K562 (cell line): ENCODE results near the gene BTG2. TPM values are rescaled to one million over a fixed set of nuclear protein-coding genes. Genes with fewer than 3 reads are reported as not detected.

Experiments used
- ATAC-seq: fragments of 200-7000 bp; cut with Tn5 transposase; 3 replicates; pipeline ENCODE4 v1.9.1; 2020; ENCODE audit warnings: moderate library complexity
- BruUV-seq: library from RNA; stranded (reverse); fragments of 400-500 nt; replicated peaks from 2 replicates; lab custom pipeline; 2021; lab: Mats Ljungman, UMichigan
- CTCF ChIA-PET: fragments of 300-600 bp; formaldehyde crosslinking; extraction: SDS; loops from one replicate; lab custom pipeline; 2021; ENCODE audit warnings: low intra/inter-chr PET ratio; lab: Yijun Ruan, JAX
- POLR2A ChIA-PET: fragments of 300-600, 350-650 bp; sonication (Branson Sonifier 250); formaldehyde crosslinking; extraction: SDS; loops from one replicate; lab custom pipeline; 2021; ENCODE audit warnings: antibody characterized with exemption, inconsistent platforms; lab: Yijun Ruan, JAX
- DNase-seq, 4 experiments: peaks; one replicate each; pipeline versions ENCODE4 v3.0.0 to v3.0.0-alpha.2; 2011 to 2018; ENCODE audit warnings: low spot score in 3 of 4, mixed read lengths in 3 of 4; ENCODE audit errors: extremely low read depth in 1 of 4
- FAIRE-seq: peaks from 2 replicates; lab custom pipeline; 2011; peaks lifted over from hg19 to GRCh38; lab: Jason Lieb, UNC
- H2AFZ ChIP-seq: 2 replicates; pipeline ENCODE4 v1.6.0; 2011; ENCODE audit warnings: low read depth, low read length, control low read depth, inconsistent platforms
- H3K27ac ChIP-seq: fragments of 200-600 bp; 3 replicates; pipeline ENCODE4 v1.8.0; 2011; ENCODE audit warnings: low read depth, mild to moderate bottlenecking, control low read depth, inconsistent platforms, low read length, moderate library complexity, mixed read lengths; ENCODE audit errors: extremely low read depth
- H3K27me3 ChIP-seq, 2 experiments: fragments of 300-600 bp in 1 of 2; 2 replicates in 1 of 2; 3 replicates in 1 of 2; pipeline versions ENCODE4 v1.6.0 to v1.8.0; 2011; ENCODE audit warnings: inconsistent platforms in 2 of 2, low read length in 2 of 2, mild to moderate bottlenecking in 1 of 2, mixed read lengths in 1 of 2, moderate library complexity in 1 of 2; ENCODE audit not compliant: control insufficient read depth in 2 of 2, insufficient read depth in 2 of 2
- H3K36me3 ChIP-seq: fragments of 300-600 bp; 3 replicates; pipeline ENCODE4 v1.8.0; 2011; ENCODE audit warnings: mild to moderate bottlenecking, low read length, inconsistent platforms; ENCODE audit not compliant: control insufficient read depth, insufficient read depth
- H3K4me1 ChIP-seq, 2 experiments: fragments of 200-600 bp in 1 of 2; replicated peaks in 1 of 2; 2 replicates in 1 of 2; 3 replicates in 1 of 2; pipeline versions ENCODE4 v1.5.1 to v1.8.0; 2011; ENCODE audit warnings: inconsistent platforms in 2 of 2, low read length in 2 of 2, mild to moderate bottlenecking in 1 of 2, mixed read lengths in 1 of 2, moderate library complexity in 1 of 2; ENCODE audit not compliant: control insufficient read depth in 2 of 2, insufficient read depth in 2 of 2
- H3K4me2 ChIP-seq: 2 replicates; pipeline ENCODE4 v1.6.1; 2011; ENCODE audit warnings: low read length, control low read depth, inconsistent platforms, mixed read lengths; ENCODE audit not compliant: insufficient read depth
- H3K4me3 ChIP-seq: fragments of 200-600 bp; sonication (generic), shearing (Covaris generic); 2 replicates; pipeline ENCODE4 v1.5.1; 2016; ENCODE audit warnings: control low read depth, inconsistent platforms
- H3K79me2 ChIP-seq: fragments of 200-600 bp; 3 replicates; pipeline ENCODE4 v1.8.0; 2011; ENCODE audit warnings: low read length, inconsistent platforms; ENCODE audit not compliant: control insufficient read depth, insufficient read depth
- H3K9ac ChIP-seq, 2 experiments: 2 replicates each; pipeline versions ENCODE4 v1.6.0 to v1.6.1; 2011; ENCODE audit warnings: low read depth in 2 of 2, low read length in 2 of 2, control low read depth in 1 of 2, inconsistent platforms in 1 of 2, mild to moderate bottlenecking in 1 of 2, mixed read lengths in 1 of 2; ENCODE audit not compliant: insufficient read depth in 1 of 2
- H3K9me1 ChIP-seq: one replicate; pipeline ENCODE4 v1.6.0; 2011; ENCODE audit warnings: inconsistent platforms, mild to moderate bottlenecking, low read length, moderate library complexity; ENCODE audit not compliant: control insufficient read depth, insufficient read depth
- H3K9me3 ChIP-seq: replicated peaks from 2 replicates; pipeline ENCODE4 v1.5.1; 2011; ENCODE audit warnings: low read depth, low read length, inconsistent platforms; ENCODE audit not compliant: control insufficient read depth, insufficient read depth
- H4K20me1 ChIP-seq: replicated peaks from 2 replicates; pipeline ENCODE4 v1.6.1; 2011; ENCODE audit warnings: low read length, inconsistent platforms, mixed read lengths; ENCODE audit not compliant: control insufficient read depth, insufficient read depth
- CHD1 ChIP-seq: fragments of 200-600 bp; sonication (generic); IDR thresholded peaks from one replicate; pipeline ENCODE4 v1.6.1; 2012; ENCODE audit warnings: mild to moderate bottlenecking, moderate library complexity, low read length, inconsistent platforms
- CTCF ChIP-seq, 3 experiments: IDR thresholded peaks in 2 of 3; conservative IDR thresholded peaks in 1 of 3; 2 replicates each; pipeline ENCODE4 v1.5.1; 2011 to 2012; ENCODE audit warnings: low read length in 3 of 3, mild to moderate bottlenecking in 3 of 3, control low read depth in 2 of 3, improper control_type of control experiment in 1 of 3, inconsistent platforms in 1 of 3, low read depth in 1 of 3, mixed read lengths in 1 of 3, moderate library complexity in 1 of 3; ENCODE audit not compliant: insufficient read depth in 2 of 3
- ETV5 ChIP-seq: sonication (generic); formaldehyde crosslinking; IDR thresholded peaks from 2 replicates; pipeline ENCODE4 v1.4.0; 2020; ENCODE audit warnings: low read depth, mild to moderate bottlenecking, missing genetic modification reagents
- KHSRP ChIP-seq: fragments of 450-650 bp; IDR thresholded peaks from 2 replicates; pipeline ENCODE4 v1.6.1; 2017
- RAD21 ChIP-seq, 2 experiments: fragments of 250-450 bp in 1 of 2; fragments of 450-650 bp in 1 of 2; sonication (Bioruptor Pico) in 1 of 2; formaldehyde crosslinking in 1 of 2; IDR thresholded peaks in 1 of 2; conservative IDR thresholded peaks in 1 of 2; 2 replicates each; pipeline versions ENCODE4 v1.4.0 to v1.8.0; 2020 to 2022; ENCODE audit warnings: mild to moderate bottlenecking in 2 of 2, moderate library complexity in 1 of 2
- SAFB ChIP-seq: fragments of 200-400 bp; formaldehyde crosslinking; IDR thresholded peaks from 2 replicates; pipeline ENCODE4 v1.6.1; 2017; ENCODE audit warnings: low read depth, low read length, borderline replicate concordance
- ZFP30 ChIP-seq: fragments of 250-450 bp; sonication (Bioruptor Pico); IDR thresholded peaks from 2 replicates; pipeline ENCODE4 v1.8.0; 2022; ENCODE audit warnings: moderate library complexity, mild to moderate bottlenecking, inconsistent platforms, borderline replicate concordance
- ZNF217 ChIP-seq: sonication (generic); formaldehyde crosslinking; IDR thresholded peaks from 2 replicates; pipeline ENCODE4 v1.8.0; 2022; ENCODE audit warnings: mild to moderate bottlenecking, missing genetic modification reagents
- ZNF24 ChIP-seq: fragments of 450-650 bp; IDR thresholded peaks from 2 replicates; pipeline ENCODE4 v1.6.1; 2016
- WGBS: fragments of 100-300 bp; shearing (Covaris generic); methylation state at CpG from one replicate; pipeline ENCODE4 v1.1.6; 2016; ENCODE audit warnings: low coverage, mixed read lengths; ENCODE audit not compliant: insufficient coverage; ENCODE audit errors: missing lambda C conversion rate; 5-methylcytosine and 5-hydroxymethylcytosine counted together
- in situ Hi-C: fragments of 300-500 bp; cut with MboI; formaldehyde crosslinking; loops from 4 replicates; pipeline ENCODE4 v1.15.0; 2018; ENCODE audit warnings: inconsistent platforms, mixed read lengths
- intact Hi-C: fragments of 100-400 bp; cut with micrococcal nuclease; formaldehyde crosslinking; loops from 2 replicates; pipeline ENCODE4 v1.14.2; 2022
- polyA plus RNA-seq, 8 experiments: library from polyadenylated mRNA; depleted of rRNA in 4 of 8; stranded (reverse) in 5 of 8; unstranded in 3 of 8; fragments of >200 nt; fragmentation: Nextera tagmentation in 2 of 8; fragmentation: Illumina TruSeq in 1 of 8; extraction: Ambion mirVana in 2 of 8; extraction: Trizol in 1 of 8; gene quantifications; 2 replicates each; pipeline versions ENCODE4 v1.2.1 to v1.2.3, GENCODE V29; 2011 to 2014; ENCODE audit warnings: inconsistent platforms in 1 of 8, missing spikeins in 1 of 8
- total RNA-seq, 7 experiments: library from RNA; depleted of rRNA in 6 of 7; stranded (reverse); fragments of >200 nt in 6 of 7; fragmentation: Illumina TruSeq in 2 of 7; extraction: Trizol in 2 of 7; gene quantifications; 2 replicates each; pipeline versions ENCODE4 v1.2.1 to v1.2.3, GENCODE V29; 2011 to 2021; ENCODE audit warnings: low replicate concordance in 1 of 7

The BTG2 gene
- total and polyA plus RNA-seq, 9 of the 15 experiments (the other 6 are each of a cell fraction or from before 2014, with no cell fraction given) = 2.3 to 41.9 (median 8.7) TPM

- CTCF ChIA-PET = no interaction called here
- Histone ChIP-seq H3K9ac (no peak overlapping the region), H3K36me3 (no peaks in the 10 kb centered on the region), H3K9me1 (no peaks in the 10 kb centered on the region), H2AFZ (no peak overlapping the region), H3K9me3 (no peaks in the 10 kb centered on the region), H3K27me3 (peaks cover 0 to 14% of the 10 kb centered on the region in 2 experiments; a peak in 1 of 5 replicates), H3K27ac (no peak overlapping the region), H3K4me1 (peaks cover 17 to 30% of the 10 kb centered on the region in 2 experiments), H3K79me2 (no peaks in the 10 kb centered on the region), H3K4me2 (no peak overlapping the region), H3K4me3 (no peak overlapping the region), H4K20me1 (no peaks in the 10 kb centered on the region)
- DNase-seq (no peak), ATAC-seq (no peak), FAIRE-seq (no peak)
- in situ Hi-C loops (no loop called here), intact Hi-C loops (no loop called here)
- BruUV-seq = no TSS peak
- POLR2A ChIA-PET = interaction anchor here (0.6 to 1.8 kb wide), 5 partner anchors 9 to 1177 kb away, joined by 3 to 7 read pairs (median 3); partner anchors contain the start of gene BTG2
- WGBS = 48% methylated on average over 5 of the region's 5 CpGs
- TF ChIP-seq SAFB (no peak), KHSRP (no peak), CHD1 (no peak), ZNF217 (CRISPR knock-in tag) (no peak), ZNF24 (no peak), ZFP30 (no peak)
Measured at GRCh38 chr1:203280061-203280460, 25.3 kb upstream of the BTG2 start.

GRCh38 chr1:203281033-203281432, 24.3 kb upstream of the BTG2 start:
- CTCF ChIA-PET = no interaction called here
- POLR2A ChIA-PET = interaction anchor here (0.7 to 1.8 kb wide), 8 partner anchors 8 to 53 kb away, joined by 3 to 8 read pairs (median 4); partner anchors contain the start of gene BTG2
- H2AFZ ChIP-seq = no peak overlapping the region
- TF ChIP-seq CTCF (IDR thresholded peaks at IDR 0.05 in 2 of 3, conservative IDR thresholded peaks at IDR 0.05 in 1 of 3; ENCODE audit: insufficient read depth in 2 of 3, low read depth in 1 of 3, low read length in 3 of 3) = 0 out of 6 replicates have a peak, but pooled peaks of 2 of the 3 experiments have one; percentile 16 to 19
- no peak for TF ChIP-seq ETV5
- TF ChIP-seq RAD21 (CRISPR knock-in tag; conservative IDR thresholded peaks at IDR 0.05 in 1 of 2, IDR thresholded peaks at IDR 0.05 in 1 of 2) = peak in 1 of 2 experiments; percentile 22; a peak in 1 of 4 replicates
- TF ChIP-seq, all 486 proteins: peak for 2
- DNase-seq = no peak
- intact Hi-C loops = no loop called here
- Histone ChIP-seq H3K36me3 (no peaks in the 10 kb centered on the region), H3K79me2 (no peaks in the 10 kb centered on the region), H3K27me3 (peaks cover 0 to 10% of the 10 kb centered on the region in 2 experiments; a peak in 1 of 5 replicates), H4K20me1 (no peaks in the 10 kb centered on the region), H3K9ac (no peak overlapping the region), H3K27ac (no peak overlapping the region), H3K4me1 (peaks cover 17 to 31% of the 10 kb centered on the region in 2 experiments), H3K4me2 (no peak overlapping the region), H3K4me3 (no peak overlapping the region), H3K9me1 (no peaks in the 10 kb centered on the region), H3K9me3 (no peaks in the 10 kb centered on the region)
- WGBS = 39% methylated on average over 3 of the region's 3 CpGs
- no peak for ATAC-seq
- no peak for FAIRE-seq
- BruUV-seq = no TSS peak
- in situ Hi-C loops = no loop called here
